Activated CD8-positive, alpha-beta memory T cell treated with anti-CD3 and anti-CD28 coated beads for 36 hours (primary cell): ENCODE results near the gene AHI1. TPM values are rescaled to one million over a fixed set of nuclear protein-coding genes. Genes with fewer than 3 reads are reported as not detected.
"Not testable (repeated sequence)": the region's sequence is repeated elsewhere in the genome, so short reads cannot be mapped to it uniquely, and the experiment has no call there.

Source experiments
- CTCF ChIA-PET: fragments of 350-600 bp; sonication (Branson Sonifier 250); formaldehyde crosslinking; loops from one replicate; lab custom pipeline; 2021; ENCODE audit warnings: antibody characterized with exemption; lab: Charles Lee
- POLR2A ChIA-PET: fragments of 350-600 bp; sonication (Branson Sonifier 250); formaldehyde crosslinking; loops from one replicate; lab custom pipeline; 2021; ENCODE audit warnings: antibody characterized with exemption; lab: Charles Lee
- total RNA-seq, 2 experiments: library from RNA; stranded (reverse); gene quantifications; one replicate each; pipeline ENCODE4 v1.2.3, GENCODE V29; 2021

Gene AHI1
- total RNA-seq, 2 experiments from 2014 or later: 42.4 to 46.2 TPM

DNA sequence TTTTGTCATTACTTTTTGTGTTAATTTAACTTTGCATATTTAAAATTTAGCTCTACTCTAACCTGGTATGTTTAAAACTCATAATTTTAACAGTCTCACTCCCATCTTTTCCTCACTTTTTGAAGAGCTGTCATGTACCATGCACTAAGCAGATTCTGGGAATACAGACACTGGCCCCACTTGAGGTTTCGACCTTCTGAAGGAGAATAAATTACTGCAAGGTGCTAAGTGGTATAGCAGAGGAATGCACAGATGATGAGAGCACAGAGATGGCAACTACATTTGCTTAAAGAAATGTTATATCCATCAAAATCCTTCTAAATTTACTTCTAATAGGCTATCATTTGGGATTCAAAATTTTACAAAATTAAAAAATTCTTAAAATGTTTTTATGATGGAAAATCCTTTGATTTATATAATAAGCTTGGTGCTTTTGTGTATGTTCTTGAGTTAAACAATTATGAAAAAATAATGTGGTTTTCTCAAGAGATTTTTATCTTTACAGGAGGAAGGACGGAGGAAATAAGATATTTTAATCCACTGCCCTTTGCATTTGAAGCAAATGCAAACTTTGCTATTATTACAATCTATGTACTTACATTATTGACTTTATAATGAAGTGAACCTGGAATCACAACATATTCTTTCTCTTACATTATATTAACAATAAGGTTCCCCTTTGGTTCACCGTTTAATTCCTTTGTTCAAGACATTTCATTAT is 79.3 kb downstream of the AHI1 start:
- ChIA-PET CTCF (no interaction called here), POLR2A (no interaction called here)

- POLR2A ChIA-PET: no interaction called here
- CTCF ChIA-PET: no interaction called here
Measured at GRCh38 chr6:135412761-135413160, 84.8 kb downstream of the AHI1 start.

DNA sequence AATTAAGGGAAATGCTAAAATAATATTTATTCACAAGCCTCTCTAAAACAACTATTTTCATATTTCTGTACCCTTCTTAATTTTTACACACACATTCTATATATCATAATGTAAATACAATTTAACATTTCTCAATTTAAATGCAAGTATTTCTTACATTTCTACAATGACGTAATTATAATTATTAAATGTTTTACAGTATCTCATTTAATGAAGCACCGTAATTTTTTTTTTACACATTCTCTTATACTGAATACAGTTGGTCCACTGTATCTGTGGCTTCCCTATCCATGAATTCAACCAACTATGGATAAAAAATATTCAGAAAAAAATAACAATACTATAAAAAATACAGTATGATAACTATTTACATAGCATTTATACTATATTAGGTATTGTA is 85.7 kb downstream of the AHI1 start:
- POLR2A ChIA-PET: no interaction called here
- CTCF ChIA-PET: no interaction called here

GRCh38 chr6:135411339-135411738 is 86.2 kb downstream of the AHI1 start:
- ChIA-PET POLR2A (no interaction called here), CTCF (no interaction called here)

DNA sequence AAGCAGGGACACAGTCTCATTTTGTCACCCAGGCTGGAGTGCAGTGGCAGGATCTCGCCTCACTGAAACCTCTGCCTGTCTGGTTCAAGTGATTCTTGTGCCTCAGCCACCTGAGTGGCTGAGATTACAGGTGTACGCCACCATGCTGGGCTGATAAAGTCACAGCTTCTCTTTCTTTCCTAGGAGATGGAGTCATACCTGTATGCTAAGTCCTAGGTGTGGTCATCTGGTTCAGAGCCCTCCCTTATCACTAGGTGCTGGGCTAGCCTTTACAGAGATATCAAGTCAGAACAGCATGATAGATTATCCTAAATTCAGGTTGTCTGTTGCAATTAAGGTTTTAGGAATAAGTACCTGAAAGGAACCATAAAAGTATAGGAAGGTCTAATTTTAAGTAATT is 86.7 kb downstream of the AHI1 start:
- POLR2A ChIA-PET: no interaction called here

GRCh38 chr6:135403584-135403983 is 94.0 kb downstream of the AHI1 start:
- POLR2A ChIA-PET: no interaction called here
- CTCF ChIA-PET: no interaction called here

More for the DNA sequence above, 86.7 kb downstream of the AHI1 start:
- CTCF ChIA-PET: no interaction called here

GRCh38 chr6:135402311-135402710 is 95.2 kb downstream of the AHI1 start:
- CTCF ChIA-PET: no interaction called here
- POLR2A ChIA-PET: no interaction called here

DNA sequence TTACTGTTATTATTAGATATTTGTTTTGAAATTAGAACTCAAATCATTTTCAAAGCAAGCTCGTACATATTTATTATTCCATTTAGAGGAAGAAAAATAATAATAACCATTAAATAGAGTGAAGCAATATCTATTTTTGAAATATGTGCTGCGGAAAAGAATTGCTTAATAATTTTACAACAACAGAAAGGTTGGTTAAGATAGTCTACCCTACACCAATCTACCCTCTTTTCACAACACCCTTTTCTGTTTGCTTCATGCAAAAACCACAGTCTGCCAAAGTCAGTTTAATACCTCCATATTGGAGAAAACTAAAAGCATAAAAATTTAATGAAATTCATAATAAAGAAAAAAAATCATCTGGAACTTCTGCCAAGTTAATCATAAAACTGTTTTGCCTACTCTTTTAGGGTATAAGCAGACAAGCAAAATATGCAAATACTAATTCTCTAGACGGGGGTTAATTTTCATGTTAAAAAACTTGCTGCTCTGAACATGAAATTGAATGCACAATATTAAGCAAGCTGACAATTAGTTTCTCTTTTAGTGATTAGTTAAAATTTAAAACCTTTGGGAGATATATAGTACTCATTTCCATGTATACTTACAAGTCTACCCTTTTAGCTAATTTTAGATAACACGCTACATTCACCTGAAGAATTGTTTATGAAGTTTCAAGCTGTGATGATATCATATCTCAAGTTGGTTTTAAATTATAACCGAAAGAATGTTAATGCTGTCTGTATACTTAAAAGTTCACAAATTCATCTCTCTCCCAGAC is 100.2 kb downstream of the AHI1 start:
- CTCF ChIA-PET: no interaction called here

DNA sequence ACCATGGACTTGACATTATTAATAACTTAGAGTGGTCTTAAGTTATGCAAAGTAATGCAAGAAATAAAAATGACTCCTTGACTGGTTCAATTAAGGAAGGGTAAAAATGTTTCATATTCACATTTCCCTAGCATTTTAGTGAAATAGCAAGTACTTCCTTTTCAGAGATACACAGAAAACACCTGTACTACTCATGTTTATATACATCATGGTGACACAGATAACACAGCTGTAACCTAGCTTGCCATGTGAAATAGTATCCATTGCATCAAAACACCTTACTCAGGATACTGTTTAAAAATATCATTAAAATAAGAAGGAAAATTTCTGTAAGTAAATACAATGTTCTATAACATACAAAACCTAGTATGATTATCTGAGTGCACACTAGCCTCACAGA is 102.4 kb downstream of the AHI1 start:
- POLR2A ChIA-PET: no interaction called here
- CTCF ChIA-PET: interaction anchor here (0.9 kb wide), 1 partner anchor 9 kb away, joined by 3 read pairs; no protein-coding TSS in a partner anchor

More for the DNA sequence above, 100.2 kb downstream of the AHI1 start:
- POLR2A ChIA-PET: no interaction called here

DNA sequence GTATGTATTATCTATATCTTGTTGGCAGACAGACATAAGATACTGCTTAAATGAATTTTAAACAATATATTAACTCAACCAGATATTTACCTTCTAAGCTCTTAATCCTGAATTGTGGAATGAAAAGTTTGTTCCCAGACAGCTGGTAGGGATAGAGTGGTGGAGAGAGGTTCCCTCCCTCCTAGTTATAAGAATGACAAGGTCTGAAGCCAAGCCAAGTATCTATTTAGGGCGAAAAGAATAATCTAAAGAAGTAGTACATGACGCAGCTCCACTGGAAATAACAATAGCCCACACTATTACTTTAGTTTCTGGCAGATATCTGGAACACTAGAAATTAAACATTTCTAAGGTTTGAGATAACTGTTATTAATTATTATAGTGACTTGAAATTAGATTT is 104.3 kb downstream of the AHI1 start:
- CTCF ChIA-PET: no interaction called here
- POLR2A ChIA-PET: no interaction called here

DNA sequence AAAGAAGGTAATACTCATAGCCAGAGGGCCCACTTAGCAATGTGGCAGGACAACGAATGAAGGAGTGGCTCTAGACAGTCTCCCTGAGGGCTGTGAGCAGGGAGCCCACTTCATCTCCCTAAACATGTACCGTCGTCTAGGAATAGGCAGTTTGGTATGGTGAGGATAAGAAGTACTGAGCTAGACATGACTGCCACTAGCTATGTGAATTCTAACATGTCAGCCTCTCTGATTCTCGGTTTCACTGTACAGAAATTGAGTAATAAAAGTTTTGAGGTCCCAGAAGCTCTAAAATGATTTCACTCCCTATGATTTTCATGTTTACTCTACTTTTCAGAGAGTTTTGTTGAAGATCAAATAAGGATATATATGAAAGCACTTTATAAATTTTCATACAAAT is 107.1 kb downstream of the AHI1 start:
- ChIA-PET CTCF (no interaction called here), POLR2A (no interaction called here)

DNA sequence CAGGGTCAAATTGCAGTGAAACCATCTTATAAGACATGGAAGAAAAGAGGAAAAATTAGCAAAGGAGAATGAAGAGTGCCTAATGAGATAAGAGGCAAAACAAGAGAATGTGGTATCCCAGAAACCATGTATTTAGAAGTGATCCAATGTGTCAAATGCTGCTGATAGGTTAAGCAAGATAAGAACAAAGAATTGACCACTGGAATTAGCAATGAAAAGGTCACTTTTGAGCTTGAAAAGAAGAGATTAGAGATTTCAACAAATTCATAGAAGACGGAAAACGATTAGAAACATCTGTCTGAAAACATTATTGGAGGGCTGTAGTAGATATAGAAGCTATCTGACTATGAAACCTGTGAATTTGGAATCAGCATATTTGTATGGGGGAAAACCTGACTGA is 112.2 kb downstream of the AHI1 start:
- CTCF ChIA-PET: no interaction called here

DNA sequence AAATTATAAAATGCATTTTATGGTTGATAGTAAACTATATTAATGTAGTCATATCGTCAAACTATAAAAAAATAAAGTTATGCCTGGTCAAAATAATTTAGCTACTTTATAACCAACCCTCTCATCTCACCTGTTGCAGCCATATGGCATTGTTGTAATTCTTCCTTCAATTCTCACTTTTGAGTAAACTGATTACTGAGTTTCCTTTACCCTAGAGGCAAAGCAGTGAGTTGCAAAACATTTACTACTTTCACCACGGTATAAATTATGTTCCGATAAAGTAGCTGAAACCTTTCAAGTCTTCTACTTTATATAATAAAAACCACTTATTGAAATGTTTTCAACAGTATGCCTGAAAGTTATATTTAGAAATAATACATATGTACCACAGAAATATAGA is 113.8 kb downstream of the AHI1 start:
- ChIA-PET POLR2A (no interaction called here), CTCF (no interaction called here)

More for the DNA sequence above, 112.2 kb downstream of the AHI1 start:
- POLR2A ChIA-PET: no interaction called here

GRCh38 chr6:135383301-135383700 is 114.2 kb downstream of the AHI1 start:
- ChIA-PET POLR2A (no interaction called here), CTCF (no interaction called here)

DNA sequence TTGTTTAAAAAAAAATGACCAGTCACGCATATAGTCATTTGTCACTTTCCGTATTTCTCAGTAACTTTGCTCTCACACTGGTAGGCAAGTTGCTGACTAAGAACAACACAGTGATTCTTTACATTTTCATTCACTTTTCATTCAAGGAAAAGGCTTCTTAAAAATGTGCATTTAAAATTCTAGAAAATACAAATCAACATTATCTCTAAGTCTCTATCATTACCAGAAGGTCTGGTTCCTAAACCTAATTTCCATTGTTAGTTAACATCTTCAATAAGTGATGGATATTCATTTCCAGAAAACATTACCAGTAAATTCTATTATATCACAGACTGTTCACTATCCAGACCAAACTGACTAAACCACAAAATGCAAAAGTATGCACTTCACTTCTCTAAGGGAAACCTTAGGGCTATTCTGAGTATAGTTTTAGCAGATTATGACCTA is 115.3 kb downstream of the AHI1 start:
- ChIA-PET POLR2A (no interaction called here), CTCF (no interaction called here)

DNA sequence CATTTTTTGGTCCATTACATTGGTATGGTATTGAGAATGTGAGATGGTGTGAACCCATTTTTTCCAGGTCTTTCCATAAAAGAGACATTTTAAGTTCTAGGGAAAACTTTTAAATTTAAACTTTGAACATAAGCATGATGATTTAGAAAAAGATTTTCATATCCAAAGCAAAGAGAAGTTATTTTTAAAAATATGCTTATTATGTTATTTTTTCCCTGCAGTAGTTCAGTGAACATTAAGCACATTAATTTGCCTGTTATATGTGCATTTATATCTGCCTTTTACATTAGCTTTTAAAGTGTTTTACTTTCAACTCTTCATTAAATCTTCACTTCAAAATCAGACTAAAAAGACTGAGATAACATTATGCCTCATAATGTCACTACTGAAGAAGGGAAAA is 116.7 kb downstream of the AHI1 start:
- POLR2A ChIA-PET: no interaction called here
- CTCF ChIA-PET: no interaction called here

- POLR2A ChIA-PET: no interaction called here
Measured at GRCh38 chr6:135379647-135380046, 117.9 kb downstream of the AHI1 start.

GRCh38 chr6:135372758-135373157 is 124.8 kb downstream of the AHI1 start:
- CTCF ChIA-PET: interaction anchor here (0.6 kb wide), 1 partner anchor 1128 kb away, joined by 3 read pairs; no protein-coding TSS in a partner anchor
- POLR2A ChIA-PET: no interaction called here

More at GRCh38 chr6:135379647-135380046, 117.9 kb downstream of the AHI1 start:
- CTCF ChIA-PET: no interaction called here

- POLR2A ChIA-PET: not testable (repeated sequence)
- CTCF ChIA-PET: interaction anchor here (0.5 kb wide), 1 partner anchor 88 kb away, joined by 3 read pairs; no protein-coding TSS in a partner anchor
Measured at GRCh38 chr6:135363622-135364021, 133.9 kb downstream of the AHI1 start.

DNA sequence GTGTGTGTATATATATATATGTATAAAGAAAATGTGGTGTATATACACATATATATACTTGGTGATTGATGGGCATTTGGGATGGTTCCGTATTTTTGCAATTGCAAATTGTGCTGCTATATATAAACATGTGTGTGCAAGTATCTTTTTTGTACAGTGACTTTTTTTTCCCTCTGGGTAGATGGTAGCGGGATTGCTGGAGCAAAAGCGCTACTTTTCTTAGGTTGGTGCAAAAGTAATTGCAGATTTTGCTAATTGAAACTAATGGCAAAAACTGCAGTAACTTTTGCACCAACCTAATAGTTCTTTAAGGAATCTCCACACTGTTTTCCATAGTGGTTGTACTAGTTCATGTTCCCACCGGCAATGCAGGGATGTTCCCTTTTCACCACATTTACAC is 135.4 kb downstream of the AHI1 start:
- POLR2A ChIA-PET: no interaction called here

GRCh38 chr6:135360222-135360621 is 137.3 kb downstream of the AHI1 start:
- POLR2A ChIA-PET: no interaction called here
- CTCF ChIA-PET: no interaction called here

More for the DNA sequence above, 135.4 kb downstream of the AHI1 start:
- CTCF ChIA-PET: no interaction called here
